NCI-H1436 treated with DMSO at 0.1 percent for 48 hours (cell line): ENCODE results near the gene KSR1.
"Not testable (repeated sequence)": the region's sequence is repeated elsewhere in the genome, so short reads cannot be mapped to it uniquely, and the experiment has no call there.

Experiments
- DNase-seq: peaks from one replicate; lab custom pipeline; 2025; lab: John Stamatoyannopoulos, UW

The KSR1 gene

GRCh38 chr17:27455914-27456680 is at the start of gene KSR1:
KSR1 (plus strand) TSS chr17:27456448; CDS start chr17:27456644, 196 bp downstream.
- DNase-seq, result peak; percentile 38

GRCh38 chr17:27407916-27408864 is 48.1 kb upstream of the KSR1 start:
- no peak for DNase-seq

- no peak for DNase-seq
These were observed 47.4 kb upstream of the KSR1 start for GRCh38 chr17:27408891-27409290.

GRCh38 chr17:27412158-27412557 is 44.1 kb upstream of the KSR1 start:
- DNase-seq, result not testable (repeated sequence)

GRCh38 chr17:27413315-27413714 is 42.9 kb upstream of the KSR1 start:
- DNase-seq, result no peak

- no peak for DNase-seq
These were observed 42.5 kb upstream of the KSR1 start for GRCh38 chr17:27413792-27414191.

GRCh38 chr17:27414271-27414670 is 42.0 kb upstream of the KSR1 start:
- no peak for DNase-seq

GRCh38 chr17:27414694-27415093 is 41.6 kb upstream of the KSR1 start:
- DNase-seq, result no peak

- no peak for DNase-seq
These were observed 41.0 kb upstream of the KSR1 start for GRCh38 chr17:27415120-27415795.

GRCh38 chr17:27417596-27418365 is 38.5 kb upstream of the KSR1 start:
- no peak for DNase-seq

- no peak for DNase-seq
These were observed 38.0 kb upstream of the KSR1 start for GRCh38 chr17:27418366-27418615.

GRCh38 chr17:27419156-27419555 is 37.1 kb upstream of the KSR1 start:
- DNase-seq, result no peak

- no peak for DNase-seq
These were observed 35.9 kb upstream of the KSR1 start for GRCh38 chr17:27420211-27420950.

GRCh38 chr17:27421111-27421510 is 35.1 kb upstream of the KSR1 start:
- no peak for DNase-seq

GRCh38 chr17:27421626-27422025 is 34.6 kb upstream of the KSR1 start:
- DNase-seq, result not testable (repeated sequence)

GRCh38 chr17:27422601-27423000 is 33.6 kb upstream of the KSR1 start:
- DNase-seq, result no peak

GRCh38 chr17:27423651-27424050 is 32.6 kb upstream of the KSR1 start:
- DNase-seq, result no peak

- no peak for DNase-seq
These were observed 31.7 kb upstream of the KSR1 start for GRCh38 chr17:27424516-27424915.

GRCh38 chr17:27424941-27425340 is 31.3 kb upstream of the KSR1 start:
- DNase-seq, result no peak

GRCh38 chr17:27425571-27425970 is 30.7 kb upstream of the KSR1 start:
- DNase-seq, result not testable (repeated sequence)

- no peak for DNase-seq
These were observed 30.3 kb upstream of the KSR1 start for GRCh38 chr17:27425991-27426390.
